Chondrocyte (in vitro differentiated cells): Measurements from ENCODE around the gene KMT5B. TPM values are rescaled to one million over a fixed set of nuclear protein-coding genes. Genes with fewer than 3 reads are reported as not detected.

Source experiments
- DNase-seq: peaks from one replicate; pipeline ENCODE4 v3.0.0; 2021; ENCODE audit warnings: mixed read lengths, low spot score
- H3K27ac Mint-ChIP-seq: one replicate; pipeline ENCODE4 v1.8.0; 2021; ENCODE audit warnings: mild to moderate bottlenecking, moderate library complexity, mixed read lengths; ENCODE audit not compliant: unreplicated experiment
- H3K27me3 Mint-ChIP-seq: 2 replicates; pipeline ENCODE4 v1.8.0; 2021; ENCODE audit warnings: low read depth, mixed read lengths
- H3K36me3 Mint-ChIP-seq: 2 replicates; pipeline ENCODE4 v1.8.0; 2021; ENCODE audit warnings: low read depth, mixed read lengths
- H3K4me1 Mint-ChIP-seq: 2 replicates; pipeline ENCODE4 v1.8.0; 2021; ENCODE audit warnings: low read depth, mild to moderate bottlenecking, mixed read lengths
- H3K4me3 Mint-ChIP-seq: one replicate; pipeline ENCODE4 v1.8.0; 2021; ENCODE audit warnings: mild to moderate bottlenecking, moderate library complexity, mixed read lengths; ENCODE audit not compliant: unreplicated experiment
- H3K9me3 Mint-ChIP-seq: 2 replicates; pipeline ENCODE4 v1.8.0; 2021; ENCODE audit warnings: low read depth, mixed read lengths
- CTCF ChIP-seq: fragments of 200-600 bp; sonication (generic); IDR thresholded peaks from 2 replicates; pipeline ENCODE4 v1.5.0; 2021; ENCODE audit warnings: antibody characterized with exemption, mild to moderate bottlenecking, moderate library complexity
- total RNA-seq: library from RNA; stranded (reverse); gene quantifications from 3 replicates; pipeline ENCODE4 v1.2.1, GENCODE V29; 2021

Gene KMT5B
- total RNA-seq, 1 donor from 2014 or later, result 44.4 TPM

- H3K9me3 Mint-ChIP-seq, result no peaks in the 10 kb centered on the region
- no peaks in the 10 kb centered on the region for H3K27me3 Mint-ChIP-seq
- peak overlapping the region; percentile 72 for H3K4me3 Mint-ChIP-seq
- TF ChIP-seq CTCF, result peak; percentile 16
- peak; percentile 97 for DNase-seq
- peaks cover 43% of the 10 kb centered on the region for H3K4me1 Mint-ChIP-seq
- peak overlapping the region; percentile 17 for H3K27ac Mint-ChIP-seq
- no peaks in the 10 kb centered on the region for H3K36me3 Mint-ChIP-seq
Observed at GRCh38 chr11:68213555-68214172, 568 bp upstream of the KMT5B start.

DNA sequence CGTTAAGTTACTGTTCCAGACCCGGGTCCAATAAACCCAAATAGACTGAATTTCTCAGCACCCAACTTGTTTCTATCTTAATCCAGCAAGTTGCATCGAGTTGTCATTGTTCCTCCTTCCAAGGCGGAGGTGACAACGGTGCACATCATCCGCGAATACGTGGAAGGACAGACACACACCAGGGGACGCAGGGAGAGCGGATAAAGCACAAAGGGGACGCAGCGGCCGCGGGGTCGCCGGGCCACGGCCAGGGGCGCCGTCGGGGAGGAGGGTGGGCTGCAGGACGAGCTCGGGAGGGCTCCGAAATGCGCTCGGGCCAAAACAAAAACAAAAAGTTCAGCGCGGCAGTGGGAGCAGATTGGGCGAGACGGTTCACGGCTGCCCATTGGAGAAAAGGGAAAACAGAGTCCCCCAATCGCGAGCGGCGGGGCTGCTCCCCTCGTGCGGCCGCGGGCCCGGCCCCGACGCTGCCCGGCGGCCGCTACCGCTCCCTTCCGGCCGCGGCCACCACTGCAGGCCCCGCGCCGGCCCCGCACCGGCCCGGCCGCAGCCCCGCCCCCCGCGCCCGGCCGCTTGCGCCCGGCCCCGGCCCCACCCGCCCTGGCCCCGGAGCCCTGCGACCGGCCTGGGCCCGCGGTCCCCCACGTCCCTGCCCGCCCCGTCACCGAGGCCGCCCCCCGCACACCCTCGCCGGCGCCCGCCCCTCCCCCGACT, 518 bp downstream of the KMT5B start:
- peak; percentile 67 for TF ChIP-seq CTCF
- DNase-seq, result no peak
- Mint-ChIP-seq H3K4me1 (peaks cover 47% of the 10 kb centered on the region), H3K9me3 (no peaks in the 10 kb centered on the region), H3K27ac (peak overlapping the region; percentile 91), H3K4me3 (peak overlapping the region; percentile 89), H3K36me3 (no peaks in the 10 kb centered on the region), H3K27me3 (no peaks in the 10 kb centered on the region)

GRCh38 chr11:68211546-68211945, 1.6 kb downstream of the KMT5B start:
- Mint-ChIP-seq H3K36me3 (no peaks in the 10 kb centered on the region), H3K4me3 (peak overlapping the region; percentile 89), H3K9me3 (no peaks in the 10 kb centered on the region), H3K4me1 (peaks cover 53% of the 10 kb centered on the region), H3K27me3 (no peaks in the 10 kb centered on the region), H3K27ac (peak overlapping the region; percentile 20)
- TF ChIP-seq CTCF, result no peak
- DNase-seq, result no peak

DNA sequence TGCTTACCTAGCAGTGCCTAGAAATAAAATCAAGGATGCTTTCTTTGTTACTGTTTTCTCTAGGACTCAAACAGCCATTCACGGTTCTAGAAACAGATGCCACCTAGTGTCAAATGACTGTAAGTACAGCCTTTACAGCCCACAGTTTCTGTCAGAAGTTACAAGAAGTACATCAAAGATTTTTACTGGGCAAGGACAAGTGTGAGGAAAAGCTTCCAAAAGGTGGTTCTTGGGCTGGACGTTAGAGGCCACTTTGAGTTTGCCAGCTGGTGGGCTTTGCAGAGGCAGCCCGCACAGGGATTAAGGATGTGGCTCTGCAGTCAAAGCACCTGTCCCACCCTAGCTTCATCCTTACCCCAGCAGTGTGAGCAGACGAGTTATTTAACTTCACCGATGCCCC, 6.9 kb downstream of the KMT5B start:
- Mint-ChIP-seq H3K4me1 (peaks cover 55% of the 10 kb centered on the region), H3K36me3 (no peaks in the 10 kb centered on the region), H3K9me3 (no peaks in the 10 kb centered on the region), H3K27me3 (no peaks in the 10 kb centered on the region), H3K27ac (no peak overlapping the region), H3K4me3 (no peak overlapping the region)
- peak; percentile 87 for TF ChIP-seq CTCF
- no peak for DNase-seq

- Mint-ChIP-seq H3K27ac (no peak overlapping the region), H3K36me3 (no peaks in the 10 kb centered on the region), H3K4me1 (peaks cover 57% of the 10 kb centered on the region), H3K27me3 (no peaks in the 10 kb centered on the region), H3K9me3 (no peaks in the 10 kb centered on the region), H3K4me3 (no peak overlapping the region)
- no peak for TF ChIP-seq CTCF
- DNase-seq, result no peak
Observed at GRCh38 chr11:68204402-68204801, 8.7 kb downstream of the KMT5B start.
